Psoas muscle (tissue), 8 donors: ENCODE results near the gene SURF2. TPM values are rescaled to one million over a fixed set of nuclear protein-coding genes. Genes with fewer than 3 reads are reported as not detected.

Source experiments
- ATAC-seq, 4 donors: fragments of 200-7000 bp; cut with Tn5 transposase; one replicate each; pipeline ENCODE4 v1.9.1; 2020; ENCODE audit warnings: moderate library complexity in 3 of 4, mild to moderate bottlenecking in 2 of 4
- DNase-seq, 2 donors: peaks; one replicate each; pipeline ENCODE4 v3.0.0-alpha.2; 2020
- H3K27ac ChIP-seq: fragments of 200-600 bp; one replicate; pipeline ENCODE4 v1.8.0; 2022
- H3K27me3 ChIP-seq, 3 donors: fragments of 200-600 bp in 1 of 3; one replicate each; pipeline versions ENCODE4 v1.6.1 to v1.8.0; 2013 to 2022; ENCODE audit warnings: low read length in 2 of 3, mild to moderate bottlenecking in 2 of 3, moderate library complexity in 1 of 3; ENCODE audit not compliant: insufficient read depth in 3 of 3
- H3K36me3 ChIP-seq, 2 donors: fragments of 200-600 bp in 1 of 2; one replicate each; pipeline versions ENCODE4 v1.6.1 to v1.8.0; 2013 to 2022; ENCODE audit warnings: low read depth in 1 of 2, mild to moderate bottlenecking in 1 of 2, moderate library complexity in 1 of 2; ENCODE audit not compliant: insufficient read depth in 1 of 2
- H3K4me1 ChIP-seq: fragments of 200-600 bp; one replicate; pipeline ENCODE4 v1.8.0; 2022
- H3K4me3 ChIP-seq: fragments of 200-600 bp; one replicate; pipeline ENCODE4 v1.8.0; 2022; ENCODE audit warnings: mild to moderate bottlenecking
- H3K9me3 ChIP-seq: fragments of 200-600 bp; one replicate; pipeline ENCODE4 v1.8.0; 2022
- CTCF ChIP-seq: fragments of 200-600 bp; IDR thresholded peaks from one replicate; pipeline ENCODE4 v1.8.0; 2022; ENCODE audit warnings: antibody characterized with exemption
- WGBS, 3 donors: extraction: QIAGEN DNeasy Blood & Tissue Kit; methylation state at CpG; one replicate each; pipeline versions ENCODE4 v1.1.6 to v1.1.7; 2013; 5-methylcytosine and 5-hydroxymethylcytosine counted together
- intact Hi-C, 2 donors: fragments of 100-400 bp; cut with DNase I; formaldehyde crosslinking; loops; one replicate each; pipeline versions ENCODE4 v1.11.0 to v1.14.2; 2022
- polyA plus RNA-seq, 3 donors: library from polyadenylated mRNA; stranded (reverse); fragments of 200-250 nt; gene quantifications; one replicate each; pipeline ENCODE4 v1.2.3, GENCODE V29; 2013
- total RNA-seq, 4 donors: library from RNA; stranded (reverse); fragmentation: NEBNext Ultra II Directional in 2 of 4; extraction: Animal tissue kit (Norgen Biotek cat#: 25700) in 2 of 4; gene quantifications; one replicate each; pipeline versions ENCODE4 v1.2.1 to v1.2.4, GENCODE V29; 2021 to 2023
- donor health status: healthy with polysubstance abuse.
- donor health status: DM: no; HTN: no; CAD: no; lungs with moderate emphysema.
- donor health status: Bipolar disorder and iron deficiency.
- donor health status: healthy.
- donor health status: DM: yes; HTN: yes; CAD: no.
- donor health status: DM: no; HTN: no; CAD: no.
- donor health status: DM: no; HTN: no; CAD: no.
- donor health status: DM: yes; HTN: yes; CAD: no.

The SURF2 gene
- total and polyA plus RNA-seq, 7 donors = 10.9 to 50.6 (median 13.8) TPM

- intact Hi-C loops = loop anchor here (5.0 to 10.0 kb wide), 3 partner anchors 145 to 287 kb away; partner anchors contain the start of gene SLC2A6 (in 1 of the 2)
- H3K27me3 ChIP-seq = no peaks in the 10 kb centered on the region
- TF ChIP-seq CTCF = no peak
- H3K36me3 ChIP-seq = peaks cover 8 to 57% of the 10 kb centered on the region in 2 donors
- 94 to 97% (median 94%) methylated on average over 53 to 57 of the region's 57 CpGs for WGBS, 3 donors
- peaks cover 11% of the 10 kb centered on the region for H3K4me1 ChIP-seq
- no peak overlapping the region for H3K4me3 ChIP-seq
- ATAC-seq (no peak), DNase-seq (peak in 1 of 2 donors; percentile 44)
- H3K9me3 ChIP-seq = no peaks in the 10 kb centered on the region
- no peak overlapping the region for H3K27ac ChIP-seq
Observed at GRCh38 chr9:133331641-133332380, 24.5 kb upstream of the SURF2 start.

- Histone ChIP-seq H3K36me3 (peaks cover 8 to 57% of the 10 kb centered on the region in 2 donors), H3K4me3 (no peak overlapping the region), H3K27me3 (no peaks in the 10 kb centered on the region), H3K9me3 (no peaks in the 10 kb centered on the region), H3K27ac (no peak overlapping the region), H3K4me1 (peaks cover 11% of the 10 kb centered on the region)
- ATAC-seq (no peak), DNase-seq (peak in 1 of 2 donors; percentile 42)
- 85 to 93% (median 90%) methylated on average over 20 of the region's 20 CpGs for whole genome bisulfite sequencing, 3 donors
- TF ChIP-seq CTCF = no peak
- intact Hi-C loops = loop anchor here (5.0 to 10.0 kb wide), 3 partner anchors 145 to 288 kb away; partner anchors contain the start of gene SLC2A6 (in 1 of the 2)
Observed at GRCh38 chr9:133332381-133332730, 24.0 kb upstream of the SURF2 start.

GRCh38 chr9:133333011-133333410 is 23.3 kb upstream of the SURF2 start:
- Histone ChIP-seq H3K9me3 (no peaks in the 10 kb centered on the region), H3K4me1 (peaks cover 11% of the 10 kb centered on the region), H3K27me3 (no peaks in the 10 kb centered on the region), H3K27ac (no peak overlapping the region), H3K36me3 (peaks cover 8 to 57% of the 10 kb centered on the region in 2 donors), H3K4me3 (no peak overlapping the region)
- no peak for ATAC-seq
- 86 to 87% (median 86%) methylated on average over 11 of the region's 11 CpGs for WGBS, 3 donors
- DNase-seq = no peak
- no peak for TF ChIP-seq CTCF
- intact Hi-C loops = loop anchor here (5.0 to 10.0 kb wide), 3 partner anchors 144 to 288 kb away; partner anchors contain the start of gene SLC2A6 (in 1 of the 2)

GRCh38 chr9:133333566-133333965 is 22.8 kb upstream of the SURF2 start:
- Histone ChIP-seq H3K4me3 (no peak overlapping the region), H3K9me3 (no peaks in the 10 kb centered on the region), H3K27ac (no peak overlapping the region), H3K27me3 (no peaks in the 10 kb centered on the region), H3K36me3 (peaks cover 8 to 58% of the 10 kb centered on the region in 2 donors), H3K4me1 (peaks cover 11% of the 10 kb centered on the region)
- no peak for TF ChIP-seq CTCF
- ATAC-seq (no peak), DNase-seq (peak in 1 of 2 donors; percentile 34)
- WGBS, 3 donors = 87 to 97% (median 89%) methylated on average over 9 to 10 of the region's 10 CpGs
- intact Hi-C loops = loop anchor here (5.0 to 10.0 kb wide), 3 partner anchors 144 to 289 kb away; partner anchors contain the start of gene SLC2A6 (in 1 of the 2)
